HG03520 (cell line): ENCODE measurements around the gene RGS5.

Experiments
- ATAC-seq: cut with Tn5 transposase; IDR thresholded peaks from one replicate; pipeline ENCODE4 v1.9.1; 2021; ENCODE audit warnings: mild to moderate bottlenecking, moderate library complexity; ENCODE audit not compliant: unreplicated experiment

RGS5 gene

GRCh38 chr1:163147019-163147418, 55.7 kb downstream of the RGS5 start:
- no peak for ATAC-seq

GRCh38 chr1:163145435-163145834, 57.3 kb downstream of the RGS5 start:
- ATAC-seq: no peak

GRCh38 chr1:163144418-163144817, 58.3 kb downstream of the RGS5 start:
- ATAC-seq: no peak

GRCh38 chr1:163142152-163142551, 60.6 kb downstream of the RGS5 start:
- no peak for ATAC-seq

GRCh38 chr1:163141556-163141955, 61.2 kb downstream of the RGS5 start:
- no peak for ATAC-seq

GRCh38 chr1:163137556-163138265, 65.0 kb downstream of the RGS5 start:
- no peak for ATAC-seq

- no peak for ATAC-seq
These were observed 70.7 kb downstream of the RGS5 start for GRCh38 chr1:163131981-163132380.

- no peak for ATAC-seq
These were observed 72.4 kb downstream of the RGS5 start for GRCh38 chr1:163130225-163130856.

GRCh38 chr1:163128282-163128681, 74.4 kb downstream of the RGS5 start:
- no peak for ATAC-seq

GRCh38 chr1:163124812-163125211, 77.9 kb downstream of the RGS5 start:
- ATAC-seq: no peak

GRCh38 chr1:163120372-163120771, 82.3 kb downstream of the RGS5 start:
- ATAC-seq: no peak

GRCh38 chr1:163119707-163120106, 83.0 kb downstream of the RGS5 start:
- no peak for ATAC-seq

GRCh38 chr1:163115887-163116286, 86.8 kb downstream of the RGS5 start:
- no peak for ATAC-seq

- no peak for ATAC-seq
These were observed 95.1 kb downstream of the RGS5 start for GRCh38 chr1:163107655-163108054.

GRCh38 chr1:163106364-163106987, 96.2 kb downstream of the RGS5 start:
- no peak for ATAC-seq

GRCh38 chr1:163104385-163105099, 98.2 kb downstream of the RGS5 start:
- no peak for ATAC-seq

- no peak for ATAC-seq
These were observed 100.1 kb downstream of the RGS5 start for GRCh38 chr1:163102590-163102989.

GRCh38 chr1:163095213-163095612, 107.5 kb downstream of the RGS5 start:
- no peak for ATAC-seq

- no peak for ATAC-seq
These were observed 108.1 kb downstream of the RGS5 start for GRCh38 chr1:163094589-163094988.

- ATAC-seq: no peak
These were observed 108.5 kb downstream of the RGS5 start for GRCh38 chr1:163094182-163094581.

- ATAC-seq: no peak
These were observed 109.1 kb downstream of the RGS5 start for GRCh38 chr1:163093579-163093978.

- ATAC-seq: no peak
These were observed 109.5 kb downstream of the RGS5 start for GRCh38 chr1:163093169-163093568.
